ENCODE results near the gene YAE1.

Gene YAE1

DNA sequence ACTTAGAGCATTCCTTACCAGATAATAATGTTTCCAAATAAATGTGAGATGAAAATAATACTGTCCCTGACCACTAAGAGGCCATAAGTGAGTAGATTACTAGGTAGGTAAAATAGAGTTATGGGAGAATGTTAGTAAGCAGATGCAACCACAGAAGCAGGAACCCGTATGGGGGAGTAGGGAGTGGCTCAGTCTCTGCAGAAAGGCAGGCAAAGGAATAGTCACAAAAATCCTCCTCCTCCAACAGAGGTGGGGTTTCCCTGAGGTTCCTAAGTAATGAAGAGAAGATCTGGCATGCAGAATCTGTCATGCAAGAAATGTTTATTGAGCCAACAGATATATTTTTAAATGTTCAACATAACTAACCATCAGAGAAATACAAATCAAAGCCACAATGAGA lies 9.0 kb upstream of the YAE1 start:
- no peak for DNase-seq

GRCh38 chr7:39557911-39558310 lies 8.3 kb upstream of the YAE1 start:
- DNase-seq, result no peak

- no peak for DNase-seq
Measured at GRCh38 chr7:39560408-39560807, 5.8 kb upstream of the YAE1 start.

GRCh38 chr7:39560997-39561396 lies 5.2 kb upstream of the YAE1 start:
- no peak for DNase-seq

DNA sequence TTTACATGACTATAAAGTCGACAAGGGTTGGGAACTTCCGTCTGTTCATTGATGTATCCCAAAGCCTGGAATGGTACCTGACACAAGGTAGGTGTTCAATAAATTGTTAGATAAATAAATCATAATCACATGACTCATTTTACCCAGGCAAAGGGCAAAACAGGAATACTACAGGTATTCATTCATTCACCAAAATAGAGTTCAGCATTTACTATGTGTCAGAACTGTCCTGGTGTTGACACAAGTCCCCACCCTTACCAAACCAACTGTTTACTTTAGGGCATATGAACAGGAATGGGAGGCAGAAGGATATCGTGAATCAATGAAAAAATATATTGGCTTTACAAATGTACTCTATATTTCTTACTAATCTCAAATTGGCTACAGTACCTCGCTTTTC lies 666 bp upstream of the YAE1 start:
- DNase-seq, result no peak

GRCh38 chr7:39567294-39567693 lies 1.1 kb downstream of the YAE1 start:
- no peak for DNase-seq

DNA sequence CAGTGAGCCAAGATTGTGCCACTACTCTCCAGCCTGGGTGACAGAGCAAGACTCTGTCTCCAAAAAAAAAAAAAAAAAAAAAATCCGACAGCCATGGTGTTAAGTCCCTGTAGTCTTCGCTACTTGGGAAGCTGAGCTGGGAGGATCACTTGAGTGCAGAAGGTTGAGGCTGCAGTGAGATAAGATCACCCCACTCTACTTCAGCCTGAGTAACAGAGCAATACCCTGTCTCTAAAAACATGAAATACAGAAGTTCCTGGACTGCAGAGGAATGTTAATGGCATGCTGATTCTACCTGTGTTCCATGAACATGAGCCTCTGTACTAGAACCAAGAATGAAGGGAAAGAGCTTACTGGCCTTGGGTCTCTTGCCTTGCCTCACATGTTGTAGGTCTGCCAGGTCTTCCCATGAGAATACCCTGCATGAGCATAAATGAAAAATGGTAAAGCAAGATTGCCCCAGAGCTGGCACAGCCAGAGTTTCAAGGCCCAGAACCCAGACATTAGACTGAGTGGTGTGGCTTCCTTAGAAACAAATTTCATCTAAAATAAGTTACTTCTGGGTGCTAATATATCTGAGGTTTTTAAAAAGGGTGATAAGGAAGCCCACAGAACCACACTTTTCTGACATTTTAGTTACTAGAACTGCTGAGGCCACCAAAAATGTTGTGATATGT lies 8.6 kb downstream of the YAE1 start:
- no peak for DNase-seq

DNA sequence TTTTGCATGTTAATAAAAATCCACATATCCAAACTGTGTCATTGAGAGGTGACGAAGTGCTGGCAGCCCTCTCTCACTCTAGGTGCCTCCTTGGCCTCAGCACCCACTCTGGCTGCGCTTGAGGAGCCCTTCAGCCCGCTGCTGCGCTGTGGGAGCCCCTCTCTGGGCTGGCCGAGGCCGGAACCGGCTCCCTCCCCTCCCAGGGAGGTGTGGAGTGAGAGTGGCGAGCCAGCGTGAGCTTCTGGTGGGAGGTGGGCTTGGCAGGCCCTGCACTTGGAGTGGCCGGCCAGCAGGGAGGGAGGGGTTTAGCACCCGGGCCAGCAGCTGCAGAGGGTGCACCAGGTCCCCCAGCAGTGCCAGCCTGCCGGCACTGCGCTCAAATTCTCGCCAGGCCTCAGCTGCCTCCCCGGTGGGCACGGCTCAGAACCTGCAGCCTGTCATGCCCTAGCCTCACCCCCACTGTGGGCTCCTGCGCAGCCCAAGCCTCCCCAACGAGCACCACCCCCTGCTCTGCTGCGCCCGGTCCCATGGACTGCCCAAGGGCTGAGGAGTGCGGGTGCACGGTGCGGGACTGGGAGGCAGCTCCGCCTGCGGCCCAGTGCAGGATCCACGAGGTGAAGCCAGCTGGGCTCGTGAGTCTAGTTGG lies 11.1 kb downstream of the YAE1 start:
- no peak for DNase-seq

- peak; percentile 23 for DNase-seq
Measured at GRCh38 chr7:39580149-39580874, 14.1 kb downstream of the YAE1 start.

- no peak for DNase-seq
Measured at GRCh38 chr7:39582536-39582935, 16.3 kb downstream of the YAE1 start.

DNA sequence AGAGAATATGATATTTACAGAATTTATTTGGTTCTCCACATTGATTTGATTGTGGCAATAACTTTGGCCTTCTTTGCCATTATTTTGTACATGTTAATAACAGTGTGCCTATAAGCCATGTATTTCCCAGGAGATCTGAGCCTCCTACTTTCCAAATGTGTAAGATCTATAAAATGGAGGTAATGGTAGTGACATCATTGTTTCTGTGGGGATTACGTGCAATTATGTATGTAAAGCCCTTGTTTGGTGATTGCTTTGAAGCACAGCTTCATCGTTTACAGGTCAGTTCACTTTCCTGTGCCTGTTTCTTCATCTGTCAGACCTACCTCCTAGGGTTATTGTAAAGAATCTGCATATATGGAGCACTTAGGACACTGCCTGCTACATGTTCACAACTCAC lies 17.3 kb downstream of the YAE1 start:
- DNase-seq, result no peak

GRCh38 chr7:39587393-39587792 lies 21.2 kb downstream of the YAE1 start:
- DNase-seq, result no peak

DNA sequence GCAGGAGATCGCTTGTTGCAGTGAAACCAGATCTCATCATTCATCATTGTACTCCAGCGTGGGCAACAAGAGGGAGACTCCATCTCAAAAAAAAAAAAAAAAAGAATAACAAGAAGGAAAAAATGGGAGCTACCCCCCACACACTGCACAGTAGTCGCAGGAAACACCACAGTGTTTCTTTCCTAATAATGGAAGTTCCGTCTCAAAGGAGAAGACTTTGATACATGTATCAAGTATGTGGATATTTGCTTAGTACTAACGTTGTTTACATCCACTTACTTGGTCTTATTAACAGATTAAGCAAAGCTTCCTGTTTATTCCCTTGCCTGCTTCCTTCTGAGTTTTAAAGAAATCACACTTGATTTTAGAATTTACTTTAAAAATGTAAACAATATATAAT lies 22.2 kb downstream of the YAE1 start:
- DNase-seq, result no peak

GRCh38 chr7:39589323-39590111 lies 23.3 kb downstream of the YAE1 start:
- peak; percentile 49 for DNase-seq

- no peak for DNase-seq
Measured at GRCh38 chr7:39592586-39592985, 26.4 kb downstream of the YAE1 start.

GRCh38 chr7:39594988-39595620 lies 28.9 kb downstream of the YAE1 start:
- no peak for DNase-seq

GRCh38 chr7:39602351-39602750 lies 36.1 kb downstream of the YAE1 start:
- DNase-seq, result no peak

DNA sequence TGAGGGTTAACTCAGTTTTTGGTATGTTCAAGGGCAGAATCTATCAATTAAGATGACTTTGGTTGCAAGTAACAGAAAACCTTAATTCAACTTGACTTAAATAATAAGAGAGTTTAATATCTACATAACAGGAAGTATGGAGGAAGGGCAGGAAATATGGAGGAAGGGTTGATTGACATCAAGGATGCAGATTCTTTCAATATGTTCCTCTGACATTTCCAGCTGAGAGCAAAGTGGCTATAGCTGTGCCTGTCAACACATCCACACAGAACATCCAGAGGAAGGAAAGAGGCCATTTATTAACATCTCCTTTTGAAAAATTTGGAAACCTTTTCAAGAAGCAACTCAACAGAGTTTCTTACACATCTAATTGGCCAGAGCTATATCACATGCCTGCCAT lies 37.7 kb downstream of the YAE1 start:
- no peak for DNase-seq

DNA sequence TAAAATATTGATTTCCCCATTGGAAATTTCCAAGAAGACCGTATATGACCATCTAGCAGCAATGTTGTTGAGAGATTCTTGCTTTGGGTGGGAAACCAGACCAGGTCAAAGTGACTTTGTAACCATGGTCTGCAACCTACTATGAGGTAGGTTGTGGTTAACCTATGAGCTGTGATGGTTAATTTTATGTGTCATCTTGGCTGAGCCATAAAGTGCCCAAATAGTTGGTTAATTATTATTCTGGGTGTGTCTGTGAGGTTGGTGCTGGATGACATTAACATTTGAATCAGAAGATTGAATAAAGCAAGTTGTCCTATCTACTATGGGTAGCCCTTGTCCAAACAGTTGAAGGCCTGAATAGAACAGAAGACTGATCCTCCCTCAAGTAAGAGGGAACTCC lies 38.9 kb downstream of the YAE1 start:
- DNase-seq, result no peak

DNA sequence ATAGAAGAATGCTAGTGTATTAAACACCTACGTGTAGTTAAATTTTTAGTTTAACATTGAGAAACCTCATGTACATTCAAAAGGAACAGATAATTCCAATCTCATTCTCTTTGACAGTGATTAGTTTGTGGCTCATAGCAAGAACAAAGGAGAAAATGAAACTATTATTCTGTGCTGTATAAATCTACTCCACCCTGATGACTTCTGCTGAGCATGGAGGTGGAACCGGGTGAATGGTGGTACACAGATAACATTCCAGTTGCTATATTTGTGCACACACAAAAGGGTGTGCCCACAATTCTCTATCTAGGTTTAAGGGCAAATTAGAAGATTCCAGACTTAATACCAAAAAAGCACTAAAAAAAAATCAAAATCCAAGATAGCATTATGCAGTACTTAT lies 40.1 kb downstream of the YAE1 start:
- DNase-seq, result no peak

- no peak for DNase-seq
Measured at GRCh38 chr7:39606941-39607340, 40.7 kb downstream of the YAE1 start.

GRCh38 chr7:39607865-39608264 lies 41.7 kb downstream of the YAE1 start:
- no peak for DNase-seq

DNA sequence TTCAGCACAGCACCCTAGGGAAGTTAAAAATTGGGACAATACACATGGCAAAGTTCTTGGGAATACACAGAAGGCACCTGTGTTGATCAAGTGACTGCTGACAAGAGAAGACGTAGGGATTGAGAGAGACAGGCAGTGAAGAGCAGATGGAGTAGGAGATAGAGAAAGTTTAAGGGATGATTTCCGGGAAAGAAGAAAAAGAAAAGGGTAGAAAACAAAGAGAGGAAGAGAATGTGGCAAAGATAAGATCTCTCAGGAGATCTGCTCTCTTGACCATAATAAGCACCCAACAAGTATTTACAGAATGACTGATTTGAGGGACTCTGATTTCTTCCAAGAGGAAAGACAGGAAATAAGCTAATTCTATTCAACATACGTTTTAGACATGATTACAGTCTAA lies 42.1 kb downstream of the YAE1 start:
- DNase-seq, result no peak
